IMR-90 (cell line): ENCODE data around the gene SLC28A2. TPM values are rescaled to one million over a fixed set of nuclear protein-coding genes. Genes with fewer than 3 reads are reported as not detected.

ENCODE experiments used
- ATAC-seq: fragments of 200-7000 bp; cut with Tn5 transposase; 2 replicates; pipeline ENCODE4 v1.9.1; 2020; ENCODE audit warnings: low read depth, mild to moderate bottlenecking, moderate library complexity
- BruUV-seq: library from RNA; stranded (reverse); fragments of 400-500 nt; replicated peaks from 2 replicates; lab custom pipeline; 2021; lab: Mats Ljungman, UMichigan
- CTCF ChIA-PET: fragments of 300-600 bp; formaldehyde crosslinking; extraction: SDS; loops from one replicate; lab custom pipeline; 2021; ENCODE audit warnings: antibody characterized with exemption; lab: Yijun Ruan, JAX
- POLR2A ChIA-PET: fragments of 300-600 bp; sonication (Branson Sonifier 250); formaldehyde crosslinking; loops from one replicate; lab custom pipeline; 2022; ENCODE audit warnings: antibody characterized with exemption; ENCODE audit not compliant: unreplicated experiment; lab: Charles Lee
- DNase-seq: peaks from one replicate; pipeline ENCODE4 v3.0.0; 2013
- H2AFZ ChIP-seq: replicated peaks from 2 replicates; pipeline ENCODE3; 2013; ENCODE audit warnings: low read length, mild to moderate bottlenecking; ENCODE audit not compliant: poor library complexity
- H2AK5ac ChIP-seq: 2 replicates; pipeline ENCODE4 v1.6.1; 2013; ENCODE audit warnings: low read depth, low read length, inconsistent platforms
- H2AK9ac ChIP-seq: replicated peaks from 2 replicates; pipeline ENCODE3; 2013; ENCODE audit warnings: mild to moderate bottlenecking, low read depth, low read length, moderate library complexity; ENCODE audit not compliant: poor library complexity
- H2BK120ac ChIP-seq: 2 replicates; pipeline ENCODE4 v1.6.1; 2013; ENCODE audit warnings: low read depth, low read length, inconsistent platforms
- H2BK15ac ChIP-seq: 3 replicates; pipeline ENCODE4 v1.6.1; 2013; ENCODE audit warnings: low read depth, low read length, inconsistent platforms
- H2BK20ac ChIP-seq: 2 replicates; pipeline ENCODE4 v1.6.1; 2013; ENCODE audit warnings: low read depth, mild to moderate bottlenecking, inconsistent platforms, low read length, moderate library complexity
- H2BK5ac ChIP-seq: 2 replicates; pipeline ENCODE4 v1.6.1; 2013; ENCODE audit warnings: mild to moderate bottlenecking, low read depth, low read length, inconsistent platforms; ENCODE audit not compliant: poor library complexity, severe bottlenecking
- H3K14ac ChIP-seq: replicated peaks from 2 replicates; pipeline ENCODE4 v1.6.1; 2013; ENCODE audit warnings: low read depth, low read length, inconsistent platforms
- H3K18ac ChIP-seq: 2 replicates; pipeline ENCODE4 v1.6.1; 2013; ENCODE audit warnings: low read depth, low read length, control low read depth
- H3K23ac ChIP-seq: 2 replicates; pipeline ENCODE4 v1.6.1; 2013; ENCODE audit warnings: low read depth, low read length, inconsistent platforms
- H3K27ac ChIP-seq: 2 replicates; pipeline ENCODE4 v1.5.1; 2013; ENCODE audit warnings: mild to moderate bottlenecking, control low read depth, low read length; ENCODE audit not compliant: insufficient read depth
- H3K27me3 ChIP-seq: 2 replicates; pipeline ENCODE4 v1.6.1; 2013; ENCODE audit warnings: low read length; ENCODE audit not compliant: control insufficient read depth, insufficient read depth
- H3K36me3 ChIP-seq: 2 replicates; pipeline ENCODE4 v1.6.1; 2013; ENCODE audit warnings: low read length, mixed read lengths; ENCODE audit not compliant: control insufficient read depth, insufficient read depth
- H3K4ac ChIP-seq: 2 replicates; pipeline ENCODE4 v1.6.1; 2013; ENCODE audit warnings: low read depth, low read length, inconsistent platforms
- H3K4me1 ChIP-seq: 2 replicates; pipeline ENCODE4 v1.6.1; 2013; ENCODE audit warnings: low read length, mixed read lengths; ENCODE audit not compliant: control insufficient read depth, insufficient read depth
- H3K4me2 ChIP-seq: 2 replicates; pipeline ENCODE4 v1.6.1; 2013; ENCODE audit warnings: low read depth, mild to moderate bottlenecking, control low read depth, low read length, moderate library complexity
- H3K4me3 ChIP-seq: 2 replicates; pipeline ENCODE4 v1.5.1; 2013; ENCODE audit warnings: low read depth, mild to moderate bottlenecking, control low read depth, low read length, moderate library complexity; ENCODE audit not compliant: insufficient read depth
- H3K56ac ChIP-seq: 2 replicates; pipeline ENCODE4 v1.6.1; 2013; ENCODE audit warnings: low read length, inconsistent platforms; ENCODE audit not compliant: insufficient read depth; ENCODE audit errors: extremely low read depth
- H3K79me1 ChIP-seq, 2 experiments: 2 replicates each; pipeline ENCODE4 v1.6.1; 2013; ENCODE audit warnings: low read length in 2 of 2, inconsistent platforms in 1 of 2, low read depth in 1 of 2
- H3K9ac ChIP-seq: 2 replicates; pipeline ENCODE4 v1.6.1; 2013; ENCODE audit warnings: low read depth, low read length, control low read depth
- H3K9me1 ChIP-seq: 2 replicates; pipeline ENCODE4 v1.6.1; 2013; ENCODE audit warnings: low read length, inconsistent platforms; ENCODE audit not compliant: insufficient read depth
- H3K9me3 ChIP-seq: 2 replicates; pipeline ENCODE4 v1.6.1; 2013; ENCODE audit warnings: low read length; ENCODE audit not compliant: control insufficient read depth, insufficient read depth
- H4K20me1 ChIP-seq: 2 replicates; pipeline ENCODE4 v1.6.1; 2013; ENCODE audit warnings: low read length, inconsistent platforms; ENCODE audit not compliant: insufficient read depth
- H4K5ac ChIP-seq: 2 replicates; pipeline ENCODE4 v1.6.1; 2013; ENCODE audit warnings: mild to moderate bottlenecking, low read depth, low read length, control low read depth
- H4K8ac ChIP-seq, 2 experiments: 2 replicates each; pipeline ENCODE4 v1.6.1; 2013; ENCODE audit warnings: low read depth in 2 of 2, low read length in 2 of 2, control low read depth in 1 of 2, inconsistent platforms in 1 of 2
- H4K91ac ChIP-seq: 2 replicates; pipeline ENCODE4 v1.6.1; 2013; ENCODE audit warnings: low read depth, low read length, inconsistent platforms; ENCODE audit not compliant: insufficient read depth
- BHLHE40 ChIP-seq: fragments of 150-350 bp; IDR thresholded peaks from 2 replicates; pipeline ENCODE4 v1.6.1; 2016; ENCODE audit warnings: mild to moderate bottlenecking, low read depth, low read length
- CEBPB ChIP-seq: IDR thresholded peaks from 2 replicates; pipeline ENCODE4 v1.6.1; 2012; ENCODE audit warnings: low read depth, low read length, improper control_type of control experiment
- CHD1 ChIP-seq: IDR thresholded peaks from 2 replicates; pipeline ENCODE4 v1.6.1; 2012; ENCODE audit warnings: low read depth, low read length, improper control_type of control experiment
- CTCF ChIP-seq: conservative IDR thresholded peaks from 2 replicates; pipeline ENCODE4 v1.5.1; 2012; ENCODE audit warnings: mild to moderate bottlenecking, low read depth, low read length, improper control_type of control experiment
- ELK1 ChIP-seq: fragments of 150-350 bp; IDR thresholded peaks from 2 replicates; pipeline ENCODE4 v1.6.1; 2016; ENCODE audit warnings: low read depth, mild to moderate bottlenecking, low read length, moderate library complexity, borderline replicate concordance
- FOS ChIP-seq: fragments of 150-350 bp; IDR thresholded peaks from 2 replicates; pipeline ENCODE4 v1.6.1; 2016; ENCODE audit warnings: low read depth, low read length
- MAFK ChIP-seq: IDR thresholded peaks from 2 replicates; pipeline ENCODE4 v1.6.1; 2012; ENCODE audit warnings: low read depth, low read length, improper control_type of control experiment
- MAZ ChIP-seq: IDR thresholded peaks from 2 replicates; pipeline ENCODE4 v1.6.1; 2012; ENCODE audit warnings: low read depth, mild to moderate bottlenecking, low read length, improper control_type of control experiment, moderate library complexity, borderline replicate concordance
- MXI1 ChIP-seq: IDR thresholded peaks from 2 replicates; pipeline ENCODE4 v1.6.1; 2012; ENCODE audit warnings: low read depth, mild to moderate bottlenecking, low read length, moderate library complexity, borderline replicate concordance
- NFE2L2 ChIP-seq: fragments of 150-350 bp; IDR thresholded peaks from 2 replicates; pipeline ENCODE4 v1.6.1; 2016; ENCODE audit warnings: low read depth, mild to moderate bottlenecking, low read length
- POLR2A ChIP-seq: IDR thresholded peaks from 2 replicates; pipeline ENCODE4 v1.6.1; 2012; ENCODE audit warnings: mild to moderate bottlenecking, low read depth, low read length
- RAD21 ChIP-seq: IDR thresholded peaks from 2 replicates; pipeline ENCODE4 v1.6.1; 2012; ENCODE audit warnings: low read length, improper control_type of control experiment
- RCOR1 ChIP-seq: IDR thresholded peaks from 2 replicates; pipeline ENCODE4 v1.6.1; 2012; ENCODE audit warnings: mild to moderate bottlenecking, low read length, improper control_type of control experiment; ENCODE audit not compliant: insufficient replicate concordance
- RFX5 ChIP-seq: IDR thresholded peaks from 2 replicates; pipeline ENCODE4 v1.8.0; 2012; ENCODE audit warnings: low read depth, mild to moderate bottlenecking, low read length, moderate library complexity
- SMC3 ChIP-seq: fragments of 150-350 bp; IDR thresholded peaks from 2 replicates; pipeline ENCODE4 v1.6.1; 2016; ENCODE audit warnings: low read depth, mild to moderate bottlenecking, antibody characterized with exemption, low read length, moderate library complexity
- WGBS, 2 experiments: methylation state at CpG; one replicate each; pipeline versions ENCODE4 v1.1.5 to v1.1.7; 2013; ENCODE audit warnings: missing lambda C conversion rate in 2 of 2; ENCODE audit not compliant: insufficient read length in 1 of 2; ENCODE audit errors: extremely low coverage in 2 of 2; 5-methylcytosine and 5-hydroxymethylcytosine counted together
- dilution Hi-C: fragments of 300-500 bp; cut with HindIII; formaldehyde crosslinking; loops from one replicate; pipeline ENCODE4 v1.14.3; 2018; ENCODE audit warnings: low sequenced_read_pairs; ENCODE audit not compliant: unreplicated experiment
- in situ Hi-C: fragments of 300-500 bp; cut with MboI; formaldehyde crosslinking; loops from 3 replicates; pipeline ENCODE4 v1.14.3; 2019; ENCODE audit warnings: low sequenced_read_pairs, inconsistent platforms, mixed read lengths
- intact Hi-C: fragments of 100-400 bp; cut with micrococcal nuclease; formaldehyde crosslinking; loops from 2 replicates; pipeline ENCODE4 v1.10.0; 2022
- polyA plus RNA-seq, 3 experiments: library from polyadenylated mRNA; depleted of rRNA; stranded (reverse); fragments of >200 nt; gene quantifications; 2 replicates each; pipeline ENCODE4 v1.2.3, GENCODE V29; 2012; ENCODE audit warnings: low replicate concordance in 1 of 3
- total RNA-seq: library from RNA; depleted of rRNA; stranded (reverse); fragments of >200 nt; gene quantifications from 2 replicates; pipeline ENCODE4 v1.2.3, GENCODE V29; 2012

SLC28A2 gene
- total and polyA plus RNA-seq, 2 of the 4 experiments (the other 2 are of a cell fraction): not detected

- no peak overlapping the region for H2AK5ac ChIP-seq
- H3K27ac ChIP-seq: no peak overlapping the region
- ChIA-PET POLR2A (interaction anchor here (0.6 kb wide), 1 partner anchor 14 kb away, joined by 10 read pairs; no protein-coding TSS in a partner anchor), CTCF (interaction anchor here (0.6 kb wide), 2 partner anchors 18 to 1094 kb away, joined by 3 read pairs; no protein-coding TSS in a partner anchor)
- no peak overlapping the region for H3K9ac ChIP-seq
- no peak overlapping the region for H2BK5ac ChIP-seq
- H3K4me1 ChIP-seq: no peaks in the 10 kb centered on the region
- no peak overlapping the region for H4K5ac ChIP-seq
- ATAC-seq (no peak), DNase-seq (no peak)
- H3K36me3 ChIP-seq: no peaks in the 10 kb centered on the region
- no peak overlapping the region for H2BK120ac ChIP-seq
- H3K18ac ChIP-seq: no peak overlapping the region
- no CpG with 5 or more reads among the region's 1 CpG for WGBS, 2 experiments
- no peaks in the 10 kb centered on the region for H3K79me1 ChIP-seq
- BruUV-seq: no TSS peak
- H3K56ac ChIP-seq: no peak overlapping the region
- no peak overlapping the region for H4K8ac ChIP-seq
- no peak overlapping the region for H4K91ac ChIP-seq
- H3K4me2 ChIP-seq: no peak overlapping the region
- H4K20me1 ChIP-seq: no peaks in the 10 kb centered on the region
- no peak overlapping the region for H2BK15ac ChIP-seq
- H3K4me3 ChIP-seq: no peak overlapping the region
- in situ Hi-C loops (no loop called here), dilution Hi-C loops (no loop called here), intact Hi-C loops (no loop called here)
- H3K4ac ChIP-seq: no peak overlapping the region
- no peaks in the 10 kb centered on the region for H3K9me1 ChIP-seq
- H3K9me3 ChIP-seq: no peaks in the 10 kb centered on the region
- no peak overlapping the region for H3K14ac ChIP-seq
- no peak overlapping the region for H3K23ac ChIP-seq
- H2AK9ac ChIP-seq: no peak overlapping the region
- 0 out of 2 replicates have a peak, but pooled peaks cover 2% of the 10 kb centered on the region for H3K27me3 ChIP-seq
- no peak overlapping the region for H2BK20ac ChIP-seq
- H2AFZ ChIP-seq: no peak overlapping the region
- TF ChIP-seq ELK1 (no peak), CHD1 (no peak), NFE2L2 (no peak), MXI1 (no peak), RCOR1 (no peak), FOS (no peak), CEBPB (no peak), POLR2A (no peak), RAD21 (no peak), SMC3 (no peak), RFX5 (no peak), MAFK (no peak), CTCF (no peak), BHLHE40 (no peak), MAZ (no peak)
Observed at GRCh38 chr15:45230245-45230965, 21.6 kb upstream of the SLC28A2 start.
